HG02973 (cell line): ENCODE data around the gene RHOD.

Source experiments
- ATAC-seq: cut with Tn5 transposase; IDR thresholded peaks from one replicate; pipeline ENCODE4 v1.9.1; 2021; ENCODE audit warnings: moderate library complexity; ENCODE audit not compliant: unreplicated experiment

RHOD gene, protein sequence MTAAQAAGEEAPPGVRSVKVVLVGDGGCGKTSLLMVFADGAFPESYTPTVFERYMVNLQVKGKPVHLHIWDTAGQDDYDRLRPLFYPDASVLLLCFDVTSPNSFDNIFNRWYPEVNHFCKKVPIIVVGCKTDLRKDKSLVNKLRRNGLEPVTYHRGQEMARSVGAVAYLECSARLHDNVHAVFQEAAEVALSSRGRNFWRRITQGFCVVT

GRCh38 chr11:67056267-67057204 is at the start of gene RHOD:
Gene RHOD, plus strand, starts transcription at chr11:67056847. Its CDS starts 56 bp downstream, at chr11:67056903.
- ATAC-seq = no peak

DNA sequence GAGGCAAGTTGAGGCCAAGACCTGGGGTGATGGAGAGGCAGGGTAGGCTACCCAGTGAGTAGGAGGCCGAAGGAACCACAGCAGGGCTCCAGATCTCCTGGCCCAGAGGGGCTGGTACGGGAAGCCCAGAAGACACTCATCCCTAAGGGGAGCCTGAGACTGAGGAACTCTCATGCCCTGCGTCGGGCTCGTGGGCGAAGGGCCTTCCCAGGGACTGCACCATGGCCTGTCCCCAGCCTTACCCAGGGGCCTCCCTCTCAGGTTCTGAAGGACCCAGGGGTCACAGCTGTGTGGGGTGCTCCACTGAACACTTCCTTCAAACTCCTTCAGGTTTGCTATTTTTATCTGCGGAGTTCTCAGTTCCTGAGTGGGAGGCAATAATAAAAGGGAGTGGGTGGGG is 49.5 kb upstream of the RHOD start:
- no peak for ATAC-seq

DNA sequence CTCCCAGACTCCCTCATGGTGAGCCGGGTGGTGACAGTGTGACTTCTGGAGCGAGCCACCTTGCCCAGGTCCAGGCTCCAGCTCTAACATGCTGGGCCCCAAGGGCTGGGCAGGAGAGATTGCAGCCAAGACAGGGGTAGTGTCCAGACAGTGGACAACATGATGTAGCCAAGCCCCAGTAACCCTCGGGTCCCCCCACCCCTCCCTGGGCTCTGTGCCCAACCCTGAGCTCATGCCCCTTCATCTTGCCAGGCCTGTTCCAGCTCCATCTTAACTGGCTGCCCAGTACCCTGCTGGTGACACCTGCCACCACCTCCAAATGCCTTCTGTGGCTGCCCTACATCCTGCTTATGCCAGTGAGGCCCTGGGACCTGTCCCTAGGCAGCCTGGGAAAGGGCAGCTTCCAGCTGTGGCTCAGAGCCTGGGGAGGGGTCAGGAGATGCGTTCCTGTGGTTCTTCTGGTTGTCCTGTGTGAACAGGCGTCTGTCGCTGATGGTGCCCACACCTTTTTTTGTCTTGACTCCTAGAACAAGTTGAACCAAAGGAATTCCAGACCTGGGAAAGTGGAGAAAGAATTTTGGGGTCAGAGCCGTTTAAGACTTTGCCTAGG is 46.2 kb upstream of the RHOD start:
- no peak for ATAC-seq

DNA sequence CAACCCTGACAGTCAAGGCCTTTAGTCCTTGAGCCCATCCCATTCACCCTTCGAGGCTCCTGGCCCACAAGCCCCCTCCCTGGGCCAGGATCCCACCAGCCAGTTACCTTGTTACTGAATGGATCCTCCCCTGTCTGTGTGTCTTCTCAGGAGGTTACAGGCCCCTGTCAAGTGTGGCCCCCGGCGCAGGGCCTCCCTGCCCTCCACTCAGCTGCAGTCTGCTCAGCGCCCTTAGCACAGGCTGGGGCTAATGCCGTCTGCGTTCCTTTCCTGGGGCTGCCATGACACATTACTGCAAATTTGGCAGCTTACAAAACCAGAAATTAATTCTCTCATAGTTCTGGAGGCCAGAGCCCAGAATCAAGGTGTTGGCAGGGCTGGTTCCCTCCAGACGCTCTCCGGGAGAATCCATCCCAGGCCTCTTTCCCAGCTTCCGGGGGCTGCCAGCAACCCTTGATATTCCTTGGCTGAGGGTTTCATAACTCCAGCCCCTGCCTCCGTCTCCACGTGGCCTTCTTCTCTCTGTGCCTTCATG is 43.1 kb upstream of the RHOD start:
- no peak for ATAC-seq

DNA sequence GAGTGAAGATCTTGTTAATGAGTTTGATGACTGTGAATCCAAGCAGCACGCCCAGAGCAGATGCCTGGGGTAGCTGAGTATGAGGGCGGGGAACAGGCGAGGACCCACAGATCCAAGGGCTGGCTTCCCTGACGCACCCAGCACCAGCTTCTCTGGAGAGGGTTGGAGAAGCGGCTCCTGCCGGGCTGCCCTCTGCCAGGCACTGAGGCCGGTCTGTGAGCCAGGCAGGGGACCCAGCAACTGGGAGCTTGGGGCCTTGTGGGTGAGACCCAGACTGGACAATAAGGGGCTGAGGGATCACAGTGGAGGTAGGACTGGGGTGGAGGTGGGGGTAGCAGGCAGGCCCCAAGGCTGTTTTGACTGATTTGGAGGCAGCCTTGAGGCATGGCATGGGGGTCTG is 42.3 kb upstream of the RHOD start:
- no peak for ATAC-seq

GRCh38 chr11:67015048-67015447 is 41.6 kb upstream of the RHOD start:
- ATAC-seq = no peak

DNA sequence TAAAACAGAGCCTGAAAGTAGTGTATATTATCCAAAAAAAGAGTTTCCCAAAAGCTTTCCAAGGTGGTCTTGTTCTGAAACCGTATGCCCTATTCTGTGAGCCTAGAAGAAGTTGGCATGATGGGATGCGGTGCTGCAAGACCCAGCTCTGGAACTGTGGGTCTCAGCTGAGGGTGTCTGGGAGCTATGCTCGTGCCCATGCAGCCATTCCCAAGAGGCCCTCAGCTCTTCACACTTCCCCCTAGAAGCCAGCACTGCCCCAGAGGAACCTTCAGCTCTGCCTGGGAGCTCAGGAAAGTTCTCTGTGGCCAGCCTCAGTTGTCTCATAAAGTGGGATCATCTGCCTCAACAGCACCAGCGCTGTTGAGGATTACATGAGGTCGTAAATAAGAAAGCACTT is 40.1 kb upstream of the RHOD start:
- no peak for ATAC-seq

DNA sequence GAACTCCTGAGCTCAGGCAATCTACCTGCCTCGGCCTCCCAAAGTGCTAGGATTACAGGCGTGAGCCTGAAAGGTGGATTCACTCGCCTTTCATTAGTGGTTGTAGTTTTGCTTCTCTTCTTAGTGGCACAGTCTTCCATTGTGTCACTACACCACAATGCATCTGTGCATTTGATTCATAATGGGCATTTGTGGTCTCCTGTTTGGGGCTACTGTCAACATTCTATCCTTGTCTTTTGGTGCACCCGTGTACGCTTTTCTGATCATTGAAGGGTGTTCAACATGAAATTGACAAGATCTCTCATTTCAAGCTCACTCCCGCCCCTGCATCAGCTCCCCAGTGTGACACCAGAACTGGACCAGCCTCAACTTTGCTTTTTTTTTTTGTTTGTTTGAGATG is 35.7 kb upstream of the RHOD start:
- ATAC-seq = no peak

DNA sequence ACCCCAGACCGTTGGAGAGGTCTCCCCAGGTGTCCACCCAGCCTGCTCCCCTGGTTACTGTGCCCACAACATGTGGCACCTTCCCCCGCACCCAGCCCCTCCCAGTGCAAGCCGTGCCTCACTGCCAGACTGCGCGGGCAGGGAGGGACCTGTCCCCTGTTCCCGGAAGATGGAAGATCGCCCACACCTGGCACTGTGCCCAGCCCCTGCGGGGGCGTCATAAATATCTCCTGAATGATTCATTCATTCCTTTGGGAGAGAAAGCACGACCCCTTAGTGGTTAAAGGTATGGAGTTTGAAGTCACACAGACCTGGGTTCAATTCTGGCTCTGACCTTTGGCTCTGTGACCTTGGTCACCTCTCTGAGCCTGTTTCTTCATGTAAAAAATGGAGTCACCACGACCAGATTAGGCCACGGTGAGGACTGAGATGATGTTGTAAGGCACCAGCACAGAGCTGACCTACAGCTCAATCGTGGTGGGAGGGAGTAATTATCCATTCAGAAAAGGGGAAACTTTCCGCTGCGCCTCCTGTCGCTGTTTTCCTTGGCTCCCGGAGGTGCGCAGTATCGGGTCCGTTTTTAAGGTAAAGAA is 34.2 kb upstream of the RHOD start:
- ATAC-seq = no peak

GRCh38 chr11:67022961-67023956 is 33.4 kb upstream of the RHOD start, which contains the start of gene SYT12:
Gene SYT12, plus strand, starts transcription at chr11:67023134. Its CDS starts 7,011 bp downstream, at chr11:67030145.
- ATAC-seq = no peak

DNA sequence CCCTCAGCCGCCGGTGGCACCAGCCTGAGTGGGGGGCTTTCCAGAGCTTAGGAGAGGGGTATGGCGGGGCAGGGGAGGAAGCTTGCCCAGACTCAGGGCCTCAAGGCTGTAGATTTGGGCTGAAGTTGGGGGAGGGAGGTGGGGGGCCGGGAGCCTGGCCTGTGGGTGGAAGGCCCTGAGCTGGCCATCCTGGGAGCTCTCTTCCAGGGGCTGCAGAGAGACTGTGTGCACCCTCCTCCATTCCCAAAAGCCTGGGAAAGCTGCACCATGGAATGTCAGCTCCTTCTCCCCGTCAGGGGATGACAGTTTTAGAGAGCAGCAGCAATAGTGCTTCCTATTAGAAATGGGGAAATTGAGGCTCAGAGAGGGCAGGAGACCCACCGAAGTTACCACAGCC is 32.7 kb upstream of the RHOD start:
- ATAC-seq = no peak

DNA sequence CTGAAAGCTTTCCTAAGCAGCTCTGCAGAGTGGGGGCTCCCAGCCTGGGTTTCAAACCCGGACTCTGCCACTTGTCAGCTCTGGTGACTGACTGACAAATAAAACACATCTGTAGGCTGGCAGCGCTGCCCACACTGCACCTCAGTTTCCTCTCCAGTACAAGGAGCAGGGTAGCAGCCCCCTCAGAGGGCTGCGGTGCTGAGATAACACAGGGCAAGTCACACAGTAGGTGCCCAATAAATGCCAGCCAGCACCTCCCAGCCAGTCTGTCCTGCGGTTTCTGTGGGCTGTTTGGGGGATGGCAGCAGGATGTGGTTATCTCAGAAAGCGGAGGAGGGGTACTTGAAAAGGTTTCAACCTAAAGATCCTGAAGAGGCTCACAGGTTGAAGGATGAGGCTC is 32.2 kb upstream of the RHOD start:
- ATAC-seq = no peak

DNA sequence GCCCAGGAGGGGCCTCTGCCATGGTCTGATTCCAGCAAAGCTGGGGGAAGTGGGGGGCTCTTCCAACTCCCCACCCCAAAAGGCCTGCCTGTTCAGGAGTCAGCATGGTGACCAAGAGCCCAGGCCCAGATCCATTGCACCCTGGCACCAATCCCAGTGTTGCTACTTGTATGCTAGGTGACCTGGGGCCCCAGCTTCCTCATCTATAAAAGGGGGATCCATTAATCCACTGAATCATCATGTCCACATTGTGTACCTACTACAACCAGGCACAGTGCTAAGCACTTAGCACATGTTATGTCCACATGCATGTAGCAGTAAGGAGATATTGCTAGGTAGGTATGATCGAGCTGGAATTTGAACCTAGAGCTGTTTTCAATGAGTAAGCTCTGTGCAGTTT is 31.7 kb upstream of the RHOD start:
- no peak for ATAC-seq

- no peak for ATAC-seq
These were observed 30.9 kb upstream of the RHOD start for GRCh38 chr11:67025750-67026149.

DNA sequence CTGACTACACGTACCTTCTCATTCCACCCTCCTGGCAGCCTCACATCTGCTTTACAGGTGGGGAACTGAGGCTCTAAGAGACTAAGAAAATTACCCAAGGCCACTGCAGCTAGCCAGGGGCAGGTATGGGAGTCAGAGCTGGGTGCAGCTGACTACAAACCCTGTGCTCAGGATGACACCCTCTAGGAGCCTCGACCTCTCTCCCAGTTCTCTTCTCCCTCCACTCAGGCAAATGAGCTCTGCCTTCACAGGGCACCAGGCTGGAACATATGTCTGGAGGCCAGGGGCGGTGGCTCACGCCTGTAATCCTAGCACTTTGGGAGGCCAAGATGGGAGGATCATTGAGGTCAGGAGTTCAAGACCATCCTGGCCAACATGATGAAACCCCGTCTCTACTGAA is 29.7 kb upstream of the RHOD start:
- ATAC-seq = no peak

DNA sequence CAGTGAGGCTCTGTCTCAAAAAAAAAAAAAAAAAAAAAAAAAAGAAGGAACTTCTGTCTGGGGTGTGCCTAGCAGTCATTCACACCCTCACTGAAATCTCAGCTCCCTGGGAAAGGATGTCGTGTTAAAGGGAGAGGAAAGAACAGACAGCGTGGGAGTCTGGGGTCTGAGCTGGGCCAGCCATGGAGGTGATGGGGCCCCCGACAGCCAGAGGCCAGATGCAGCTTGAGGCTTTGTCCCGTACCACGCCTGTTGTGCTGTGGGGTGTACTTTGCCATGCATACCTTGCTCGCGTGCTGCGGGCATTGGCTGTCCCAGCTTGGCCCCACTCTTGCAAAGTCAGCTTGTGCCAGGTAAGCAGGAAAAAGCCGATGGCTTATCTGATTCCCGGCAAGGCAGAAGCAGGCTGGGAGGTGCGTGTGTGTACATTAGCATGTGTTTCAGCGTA is 29.1 kb upstream of the RHOD start:
- ATAC-seq = no peak

GRCh38 chr11:67027943-67028542 is 28.6 kb upstream of the RHOD start:
- no peak for ATAC-seq

DNA sequence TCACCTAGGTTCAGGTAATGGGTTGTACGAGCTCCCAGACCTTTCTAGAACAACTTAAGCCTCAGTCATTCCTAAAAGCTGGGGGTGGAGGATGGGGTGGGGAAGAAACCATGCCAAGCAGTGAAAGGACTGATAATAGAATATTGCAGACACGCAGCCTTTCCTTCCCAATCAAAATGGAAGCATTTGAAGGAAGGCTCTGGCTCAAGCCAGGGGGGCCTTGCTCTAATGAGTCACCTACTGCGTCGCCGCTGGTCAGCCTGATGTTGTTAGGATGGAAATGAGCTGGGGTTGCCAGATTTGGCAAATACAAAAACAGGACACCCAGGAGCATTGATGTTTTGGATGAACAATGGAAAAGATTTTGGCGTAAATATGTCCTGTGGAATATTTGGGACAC is 27.5 kb upstream of the RHOD start:
- ATAC-seq = no peak

DNA sequence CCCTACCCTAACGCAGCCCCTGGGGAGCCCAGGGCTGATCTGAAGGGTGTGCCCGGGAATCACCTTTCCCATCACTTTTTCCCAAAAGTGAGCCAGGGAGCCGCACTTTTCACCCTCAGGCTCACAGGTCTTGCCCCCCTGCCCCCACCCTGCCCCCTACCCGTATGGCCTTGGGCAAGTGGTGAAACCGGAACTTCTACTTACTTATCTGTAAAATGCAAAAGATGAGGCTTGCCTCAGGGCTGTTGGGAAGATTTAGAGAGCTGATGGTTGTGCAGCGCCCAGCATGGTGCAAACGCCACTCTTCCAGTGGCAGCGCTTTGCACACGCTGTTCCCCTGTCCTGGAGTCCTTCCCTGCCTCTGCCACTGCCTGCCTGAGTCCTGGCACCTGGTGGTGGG is 25.7 kb upstream of the RHOD start:
- ATAC-seq = no peak
